Right atrium auricular region (tissue), 2 donors: Measurements from ENCODE around the gene GTF2IRD1. TPM values are rescaled to one million over a fixed set of nuclear protein-coding genes. Genes with fewer than 3 reads are reported as not detected.
"Not testable (repeated sequence)": the region's sequence is repeated elsewhere in the genome, so short reads cannot be mapped to it uniquely, and the experiment has no call there.

Experiments used
- DNase-seq: peaks from one replicate; pipeline ENCODE4 v3.0.0-alpha.2; 2019; ENCODE audit warnings: low spot score
- H3K27ac ChIP-seq, 2 donors: fragments of 200-600 bp; sonication (generic); 1 replicate in 1 of 2; 2 replicates in 1 of 2; pipeline ENCODE4 v1.5.1; 2016 to 2019
- H3K27me3 ChIP-seq, 2 donors: fragments of 200-600 bp; sonication (generic); one replicate each; pipeline versions ENCODE4 v1.5.1 to v1.6.0; 2017 to 2019
- H3K36me3 ChIP-seq: fragments of 200-600 bp; sonication (generic); one replicate; pipeline ENCODE4 v1.5.1; 2016
- H3K4me1 ChIP-seq, 2 donors: fragments of 200-600 bp; sonication (generic); one replicate each; pipeline versions ENCODE4 v1.5.1 to v1.6.0; 2017 to 2019
- H3K4me3 ChIP-seq, 2 donors: fragments of 200-600 bp; sonication (generic); 1 replicate in 1 of 2; 2 replicates in 1 of 2; pipeline ENCODE4 v1.5.1; 2017 to 2019; ENCODE audit warnings: mild to moderate bottlenecking in 1 of 2, moderate library complexity in 1 of 2
- H3K9me3 ChIP-seq, 2 donors: fragments of 200-600 bp; sonication (generic); one replicate each; pipeline ENCODE4 v1.5.1; 2019
- total RNA-seq, 2 donors: library from RNA; depleted of rRNA; stranded (reverse); fragments of >200 nt; gene quantifications; one replicate each; pipeline ENCODE4 v1.1.0, GENCODE V29; 2016
- TF ChIP-seq, protein P1 (sequence below), 2 donors: fragments of 200-600 bp; sonication (generic); IDR thresholded peaks; one replicate each; pipeline ENCODE4 v1.5.1; 2019; ENCODE audit warnings: antibody characterized with exemption in 2 of 2

GTF2IRD1 gene
- total RNA-seq, 2 donors from 2014 or later = 15.6 to 16.5 TPM

DNA sequence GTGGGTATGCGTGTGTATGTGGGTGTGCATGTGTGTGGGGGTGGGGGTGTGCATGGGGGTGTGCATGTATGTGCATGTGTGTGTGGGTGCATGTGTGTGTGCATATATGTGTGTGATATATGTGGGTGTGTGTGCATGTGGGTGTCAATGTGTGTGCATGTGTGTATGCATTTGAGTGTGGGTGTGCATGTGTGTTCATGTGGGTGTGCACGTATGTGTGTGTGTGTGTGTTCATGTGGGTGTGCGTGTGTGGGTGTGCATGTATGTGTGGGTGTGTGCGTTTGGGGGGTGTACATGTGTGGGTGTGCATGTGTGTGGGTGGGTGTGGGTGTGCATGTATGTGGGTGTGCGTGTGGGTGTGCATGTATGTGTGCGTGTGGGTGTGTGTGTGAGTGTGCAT is 42.6 kb downstream of the GTF2IRD1 start:
- Histone ChIP-seq H3K27ac (no peak overlapping the region), H3K36me3 (no peaks in the 10 kb centered on the region), H3K27me3 (no peaks in the 10 kb centered on the region), H3K4me3 (no peak overlapping the region), H3K4me1 (peaks cover 0 to 33% of the 10 kb centered on the region in 2 donors), H3K9me3 (peaks cover 0 to 4% of the 10 kb centered on the region in 2 donors)
- TF ChIP-seq, protein P1, sequence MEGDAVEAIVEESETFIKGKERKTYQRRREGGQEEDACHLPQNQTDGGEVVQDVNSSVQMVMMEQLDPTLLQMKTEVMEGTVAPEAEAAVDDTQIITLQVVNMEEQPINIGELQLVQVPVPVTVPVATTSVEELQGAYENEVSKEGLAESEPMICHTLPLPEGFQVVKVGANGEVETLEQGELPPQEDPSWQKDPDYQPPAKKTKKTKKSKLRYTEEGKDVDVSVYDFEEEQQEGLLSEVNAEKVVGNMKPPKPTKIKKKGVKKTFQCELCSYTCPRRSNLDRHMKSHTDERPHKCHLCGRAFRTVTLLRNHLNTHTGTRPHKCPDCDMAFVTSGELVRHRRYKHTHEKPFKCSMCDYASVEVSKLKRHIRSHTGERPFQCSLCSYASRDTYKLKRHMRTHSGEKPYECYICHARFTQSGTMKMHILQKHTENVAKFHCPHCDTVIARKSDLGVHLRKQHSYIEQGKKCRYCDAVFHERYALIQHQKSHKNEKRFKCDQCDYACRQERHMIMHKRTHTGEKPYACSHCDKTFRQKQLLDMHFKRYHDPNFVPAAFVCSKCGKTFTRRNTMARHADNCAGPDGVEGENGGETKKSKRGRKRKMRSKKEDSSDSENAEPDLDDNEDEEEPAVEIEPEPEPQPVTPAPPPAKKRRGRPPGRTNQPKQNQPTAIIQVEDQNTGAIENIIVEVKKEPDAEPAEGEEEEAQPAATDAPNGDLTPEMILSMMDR (IDR thresholded peaks at IDR 0.05) = no peak
- DNase-seq = no peak

DNA sequence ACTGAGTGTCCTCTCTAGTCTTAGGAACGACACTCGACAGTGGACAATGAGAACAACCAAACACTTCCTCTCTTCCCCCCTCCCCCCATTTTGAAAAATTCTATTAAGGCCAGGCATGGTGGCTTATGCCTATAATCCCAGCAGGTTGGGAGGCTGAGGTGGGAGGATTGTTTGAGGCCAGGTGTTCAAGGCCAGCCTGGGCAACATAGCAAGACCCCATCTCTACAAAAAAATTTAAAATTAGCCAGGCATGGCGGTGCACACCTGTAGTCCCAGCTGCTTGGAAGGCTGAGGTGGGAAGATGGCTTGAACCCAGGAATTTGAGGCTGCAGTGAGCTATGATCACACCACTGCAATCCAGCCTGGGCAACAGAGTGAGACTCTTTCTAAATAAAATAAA is 43.1 kb downstream of the GTF2IRD1 start:
- H3K27ac ChIP-seq, H3K9me3 ChIP-seq, H3K27me3 ChIP-seq, DNase-seq, H3K4me3 ChIP-seq, H3K36me3 ChIP-seq: not testable (repeated sequence)
- peaks cover 0 to 37% of the 10 kb centered on the region in 2 donors for H3K4me1 ChIP-seq

DNA sequence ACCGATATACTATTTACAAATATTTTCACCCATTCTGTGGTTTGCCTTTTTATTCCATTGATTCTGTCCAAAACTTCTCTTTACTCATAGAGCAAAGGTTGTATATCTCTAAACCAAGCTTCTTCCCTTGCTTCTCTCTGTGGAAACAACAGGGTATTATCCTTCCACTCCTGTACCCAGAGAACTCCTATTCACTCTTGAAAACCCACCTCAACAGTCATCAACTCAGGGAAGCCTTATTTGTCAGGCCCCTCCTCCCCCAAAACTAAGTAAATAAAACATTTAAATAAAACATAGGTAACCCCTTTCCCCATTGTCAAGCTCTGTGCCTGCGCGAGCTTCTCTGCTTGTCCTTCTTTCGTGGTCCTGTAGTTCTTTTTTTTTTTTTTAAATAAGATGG is 44.6 kb downstream of the GTF2IRD1 start:
- Histone ChIP-seq H3K27me3 (no peaks in the 10 kb centered on the region), H3K4me3 (no peak overlapping the region), H3K9me3 (no peaks in the 10 kb centered on the region), H3K36me3 (no peaks in the 10 kb centered on the region), H3K27ac (no peak overlapping the region), H3K4me1 (peaks cover 0 to 45% of the 10 kb centered on the region in 2 donors)
- TF ChIP-seq, protein P1 (IDR thresholded peaks at IDR 0.05) = no peak
- DNase-seq = no peak

DNA sequence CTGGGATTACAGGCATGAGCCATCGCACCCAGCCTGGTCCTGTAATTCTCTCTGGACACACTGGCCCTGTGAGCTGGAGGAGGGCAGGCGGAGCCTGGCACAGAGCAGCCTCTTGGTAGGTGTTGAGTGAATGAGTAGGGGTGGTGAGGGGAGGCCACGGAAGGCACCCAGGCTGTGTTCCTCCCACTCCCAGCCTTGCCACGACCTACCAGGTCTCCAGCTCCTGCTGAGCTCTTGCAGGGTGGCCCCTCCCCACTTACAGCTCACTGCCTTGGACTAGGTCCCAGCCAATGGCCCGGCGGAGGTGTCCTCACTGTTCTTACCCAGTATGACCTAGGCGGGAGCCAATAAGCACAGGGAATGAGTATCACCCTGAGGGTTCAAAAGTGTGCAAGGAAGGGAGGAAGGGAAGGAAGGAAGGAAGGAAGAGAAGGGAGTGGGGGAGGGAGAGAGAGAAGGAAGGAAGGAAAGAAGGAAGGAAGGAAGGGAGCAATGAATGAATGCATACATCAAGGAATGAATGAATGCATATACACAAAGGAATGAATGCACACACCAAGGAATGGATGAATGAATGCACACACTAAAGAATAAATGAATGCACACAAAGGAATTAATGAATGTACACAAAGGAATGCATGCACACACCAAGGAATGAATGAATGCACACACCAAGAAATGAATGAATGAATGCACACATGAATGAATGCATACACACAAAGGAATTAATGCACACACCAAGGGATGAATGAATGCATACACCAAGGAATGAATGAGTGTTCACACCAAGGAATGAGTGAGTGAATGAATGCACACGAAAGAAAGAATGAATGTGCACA is 45.5 kb downstream of the GTF2IRD1 start:
- DNase-seq = no peak
- Histone ChIP-seq H3K27ac (peak overlapping the region in 1 of 2 donors; percentile 34), H3K27me3 (no peaks in the 10 kb centered on the region), H3K4me1 (peaks cover 0 to 45% of the 10 kb centered on the region in 2 donors), H3K4me3 (no peak overlapping the region), H3K36me3 (no peaks in the 10 kb centered on the region), H3K9me3 (no peaks in the 10 kb centered on the region)
- TF ChIP-seq, protein P1 (IDR thresholded peaks at IDR 0.05) = no peak

DNA sequence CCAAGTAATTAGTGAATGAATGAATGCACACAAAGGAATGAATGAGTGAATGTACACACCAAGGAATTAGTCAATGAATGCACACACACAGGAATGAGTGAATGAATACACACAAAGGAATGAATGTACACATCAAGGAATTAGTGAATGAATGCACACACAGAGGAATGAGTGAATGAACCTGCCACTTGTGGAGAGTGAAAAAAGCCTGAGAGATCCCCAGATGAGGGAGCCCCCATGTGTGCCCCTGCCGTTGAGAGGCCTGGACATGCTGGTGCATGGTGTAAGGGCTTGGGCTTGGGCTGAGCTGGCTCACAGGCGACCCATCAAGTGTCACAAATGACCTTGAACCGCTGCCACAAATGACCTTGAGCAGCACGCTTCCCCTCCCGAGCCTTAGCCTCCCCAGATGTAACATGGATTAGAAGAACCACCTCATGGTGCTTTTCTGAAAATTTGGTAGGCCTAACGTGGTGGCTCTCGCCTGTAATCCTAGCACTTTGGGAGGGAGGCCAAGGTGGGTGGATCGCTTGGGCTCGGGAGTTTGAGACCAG is 46.2 kb downstream of the GTF2IRD1 start:
- TF ChIP-seq, protein P1 (IDR thresholded peaks at IDR 0.05) = no peak

DNA sequence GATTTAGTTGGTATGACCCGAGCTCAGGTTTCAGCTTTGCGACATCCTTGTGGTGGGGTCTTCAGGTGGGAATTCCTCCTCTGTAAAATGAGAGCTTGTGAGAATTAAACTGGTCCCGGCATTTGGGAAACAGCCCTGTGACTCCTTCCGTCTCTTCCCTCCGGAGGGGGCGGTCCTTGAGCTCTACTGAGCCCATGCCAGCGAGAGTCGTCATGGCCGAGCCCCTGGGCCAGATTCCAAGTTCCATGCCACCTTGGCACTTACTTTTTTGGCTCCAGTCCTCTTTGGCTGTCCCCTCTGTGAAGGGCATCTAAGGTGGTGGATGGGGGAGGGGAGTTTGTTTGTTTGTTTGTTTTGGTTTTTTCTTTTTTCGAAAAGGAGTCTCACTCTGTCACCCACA is 47.6 kb downstream of the GTF2IRD1 start:
- TF ChIP-seq, protein P1 (IDR thresholded peaks at IDR 0.05) = no peak
- Histone ChIP-seq H3K4me3 (no peak overlapping the region), H3K4me1 (peaks cover 0 to 30% of the 10 kb centered on the region in 2 donors), H3K36me3 (no peaks in the 10 kb centered on the region), H3K27me3 (no peaks in the 10 kb centered on the region), H3K27ac (peak overlapping the region; percentile 79 to 81), H3K9me3 (no peaks in the 10 kb centered on the region)
- no peak for DNase-seq

More for the DNA sequence above, 46.2 kb downstream of the GTF2IRD1 start:
- Histone ChIP-seq H3K9me3 (no peaks in the 10 kb centered on the region), H3K27ac (peak overlapping the region in 1 of 2 donors; percentile 79), H3K36me3 (no peaks in the 10 kb centered on the region), H3K4me1 (peaks cover 0 to 42% of the 10 kb centered on the region in 2 donors), H3K4me3 (no peak overlapping the region), H3K27me3 (no peaks in the 10 kb centered on the region)
- DNase-seq = no peak
